PC-9 (cell line): ENCODE results near the gene TASOR2. TPM values are rescaled to one million over a fixed set of nuclear protein-coding genes. Genes with fewer than 3 reads are reported as not detected.

Experiments used
- Bru-seq: library from RNA; stranded (reverse); fragments of 400-500 nt; gene quantifications from one replicate; lab custom pipeline; 2021; lab: Mats Ljungman, UMichigan
- BruChase-seq, 2 experiments: library from RNA; stranded (reverse); fragments of 400-500 nt; gene quantifications; one replicate each; lab custom pipeline; 2021; lab: Mats Ljungman, UMichigan
- BruUV-seq: library from RNA; stranded (reverse); fragments of 400-500 nt; replicated peaks from 2 replicates; lab custom pipeline; 2021; lab: Mats Ljungman, UMichigan
- CTCF ChIA-PET: fragments of 300-600 bp; sonication (Branson Sonifier 250); formaldehyde crosslinking; loops from one replicate; lab custom pipeline; 2022; ENCODE audit warnings: antibody characterized with exemption; lab: Charles Lee
- POLR2A ChIA-PET: fragments of 300-600 bp; sonication (Branson Sonifier 250); formaldehyde crosslinking; loops from one replicate; lab custom pipeline; 2022; ENCODE audit warnings: antibody characterized with exemption; ENCODE audit not compliant: unreplicated experiment; lab: Charles Lee
- DNase-seq, 2 experiments: peaks; one replicate each; pipeline versions ENCODE4 v3.0.0 to v3.0.0-alpha.2; 2015 to 2022; ENCODE audit warnings: mixed read lengths in 1 of 2
- H2AFZ ChIP-seq: fragments of 200-600 bp; sonication (generic); 2 replicates; pipeline ENCODE4 v1.8.1; 2017; ENCODE audit warnings: antibody characterized with exemption
- H3F3A ChIP-seq: fragments of 200-600 bp; sonication (generic); 2 replicates; pipeline ENCODE4 v1.8.1; 2017; ENCODE audit warnings: antibody characterized with exemption, mild to moderate bottlenecking, low read depth; ENCODE audit not compliant: insufficient read depth
- H3K27ac ChIP-seq: fragments of 200-600 bp; sonication (generic); 2 replicates; pipeline ENCODE4 v1.6.1; 2016; ENCODE audit warnings: mixed run types
- H3K27me3 ChIP-seq: fragments of 200-600 bp; sonication (generic); 2 replicates; pipeline ENCODE4 v1.6.1; 2016; ENCODE audit warnings: low read depth, mixed run types; ENCODE audit not compliant: insufficient read depth
- H3K36me3 ChIP-seq: fragments of 200-600 bp; sonication (generic); 2 replicates; pipeline ENCODE4 v1.6.1; 2016; ENCODE audit warnings: low read depth, mixed run types
- H3K4me1 ChIP-seq: fragments of 200-600 bp; sonication (generic); replicated peaks from 2 replicates; pipeline ENCODE4 v1.6.1; 2016; ENCODE audit warnings: mixed run types; ENCODE audit not compliant: insufficient read depth
- H3K4me2 ChIP-seq: fragments of 200-600 bp; sonication (generic); 2 replicates; pipeline ENCODE4 v1.6.1; 2017; ENCODE audit warnings: mixed run types
- H3K4me3 ChIP-seq: fragments of 200-600 bp; sonication (generic); 2 replicates; pipeline ENCODE4 v1.6.1; 2016; ENCODE audit warnings: mixed run types
- H3K79me2 ChIP-seq: fragments of 200-600 bp; sonication (generic); 2 replicates; pipeline ENCODE4 v1.6.1; 2017; ENCODE audit warnings: low read depth, mixed run types
- H3K9me2 ChIP-seq: fragments of 200-600 bp; sonication (generic); 2 replicates; pipeline ENCODE4 v1.8.1; 2017; ENCODE audit warnings: mild to moderate bottlenecking; ENCODE audit not compliant: insufficient read depth
- H3K9me3 ChIP-seq: fragments of 200-600 bp; sonication (generic); 2 replicates; pipeline ENCODE4 v1.8.1; 2016; ENCODE audit warnings: low read depth; ENCODE audit not compliant: insufficient read depth
- H4K20me1 ChIP-seq: fragments of 200-600 bp; sonication (generic); 2 replicates; pipeline ENCODE4 v1.8.1; 2017; ENCODE audit not compliant: insufficient read depth
- CTCF ChIP-seq: fragments of 200-600 bp; sonication (generic); conservative IDR thresholded peaks from 2 replicates; pipeline ENCODE4 v1.6.1; 2017; ENCODE audit warnings: mixed run types, antibody characterized with exemption, mild to moderate bottlenecking, moderate library complexity
- EZH2 ChIP-seq: fragments of 200-600 bp; sonication (generic); IDR thresholded peaks from 2 replicates; pipeline ENCODE4 v1.8.0; 2017; ENCODE audit warnings: antibody characterized with exemption, low read depth
- intact Hi-C: fragments of 100-400 bp; cut with micrococcal nuclease; formaldehyde crosslinking; loops from one replicate; pipeline ENCODE4 v1.10.0; 2022; ENCODE audit not compliant: unreplicated experiment
- long read RNA-seq: library from polyadenylated mRNA; stranded (forward); transcript quantifications from one replicate; pipeline ENCODE4 v2.0.0, GENCODE V29; 2022
- total RNA-seq: library from RNA; stranded (reverse); gene quantifications from 2 replicates; pipeline ENCODE4 v1.2.3, GENCODE V29; 2021

Gene TASOR2, protein sequence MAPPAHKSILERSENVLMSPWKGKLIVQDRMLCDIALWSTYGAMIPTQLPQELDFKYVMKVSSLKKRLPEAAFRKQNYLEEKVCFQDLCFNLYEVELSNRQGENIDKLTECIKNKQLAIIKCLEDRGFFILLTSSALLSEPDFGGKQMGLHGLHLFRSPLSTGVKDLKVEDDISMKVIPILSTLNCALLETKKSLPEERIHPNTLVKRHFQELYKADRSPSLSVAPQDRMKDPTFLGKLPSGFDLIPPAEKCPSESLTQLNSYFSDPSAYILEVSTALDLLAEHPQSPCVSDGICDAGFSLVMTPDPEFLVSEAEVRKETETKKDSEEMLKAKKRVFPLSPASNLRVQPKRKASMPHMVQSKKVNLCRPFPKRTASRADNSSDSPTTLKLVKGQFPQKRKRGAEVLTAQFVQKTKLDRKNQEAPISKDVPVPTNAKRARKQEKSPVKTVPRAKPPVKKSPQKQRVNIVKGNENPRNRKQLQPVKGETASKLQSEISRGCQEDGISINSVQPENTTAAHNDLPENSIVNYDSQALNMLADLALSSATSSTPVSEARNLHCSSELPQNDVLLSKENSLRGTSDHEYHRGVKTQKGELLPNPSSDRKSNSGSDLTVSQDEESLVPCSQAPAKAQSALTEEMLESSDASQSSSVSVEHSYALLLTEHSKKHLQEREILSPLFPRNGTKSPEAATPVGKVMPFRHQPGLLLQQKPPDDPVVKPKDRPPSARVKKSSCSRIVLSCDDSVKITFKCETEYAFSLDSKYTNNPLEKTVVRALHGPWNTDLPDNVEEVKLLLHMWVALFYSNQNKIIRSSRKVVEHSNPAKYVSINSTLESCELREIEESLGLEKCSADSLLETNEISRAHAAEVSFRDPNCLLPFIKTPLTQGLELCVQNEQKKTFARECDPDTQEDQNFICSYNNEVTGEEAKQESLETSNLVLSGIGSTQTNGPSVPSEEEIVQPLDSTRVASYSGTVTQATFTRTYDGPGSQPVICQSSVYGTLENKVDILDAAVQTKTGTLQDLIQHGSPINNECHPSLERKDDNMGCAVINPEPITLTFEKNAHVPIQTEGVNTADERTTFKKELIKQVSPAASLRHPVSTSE (N-terminal part only)
- total RNA-seq (41.8 and 60.7 TPM in 2 replicates), Bru-seq, nascent RNA (percentile 86 among the genes with signal in this experiment), BruChase-seq, experiment 1, labeled RNA remaining after a 2-hour chase (percentile 94 among the genes with signal in this experiment), BruChase-seq, experiment 2, labeled RNA remaining after a 6-hour chase (percentile 92 among the genes with signal in this experiment)
- long read RNA-seq, partial matches to known transcripts, result 5 of 11 reads
- long read RNA-seq, other reads (novel, unspliced or antisense), result 6 of 11 reads

DNA sequence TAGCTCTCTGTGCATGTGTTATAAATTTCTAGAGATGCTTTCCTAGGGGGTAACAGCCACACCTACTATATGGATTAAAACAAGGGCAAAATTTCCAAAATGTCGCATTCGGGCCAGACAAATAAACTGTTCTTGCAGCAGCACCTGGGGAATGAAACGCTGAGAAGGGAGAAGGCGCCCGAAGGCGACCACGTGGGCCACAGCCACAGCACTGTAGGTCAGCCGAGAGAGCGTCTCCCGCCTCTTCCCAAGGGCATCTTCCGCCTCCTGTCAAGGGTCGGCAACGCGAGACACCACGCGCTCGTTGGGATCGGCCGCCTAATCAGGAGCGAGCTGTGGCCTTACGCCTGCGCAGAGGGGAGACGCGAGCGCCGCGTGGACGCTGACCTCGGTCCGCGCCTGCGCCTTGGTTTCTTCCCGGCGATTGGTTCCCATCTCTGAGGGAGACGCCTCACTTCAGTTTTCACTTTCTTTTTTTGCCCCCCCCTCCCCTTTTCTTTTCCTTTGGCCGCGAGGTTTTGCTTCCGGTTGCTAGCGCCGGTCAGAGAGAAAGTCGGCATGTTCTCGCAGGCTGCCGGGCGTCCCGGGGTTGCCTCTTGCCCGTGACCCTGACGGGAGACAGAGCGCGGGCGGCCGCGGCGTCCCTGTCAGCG lies at the start of gene TASOR2:
Gene TASOR2, plus strand, starts transcription at position 521 of the 653 bp plus-strand sequence. CDS start 35,805 bp downstream, outside the sequence.
- Histone ChIP-seq H3K9me2 (no peaks in the 10 kb centered on the region; the same call in 1 of the 2 replicates), H2AFZ (peak within 1 kb of the TSS; percentile 83), H3K79me2 (peaks cover 46% of the 10 kb centered on the region), H3F3A (peaks cover 3% of the 10 kb centered on the region; the same call in 1 of the 2 replicates), H3K4me3 (peak within 1 kb of the TSS; percentile 92), H3K27ac (peak within 1 kb of the TSS; percentile 53), H3K4me2 (peak within 1 kb of the TSS; percentile 87), H3K9me3 (peaks cover 4% of the 10 kb centered on the region; the same call in 1 of the 2 replicates), H3K27me3 (no peaks in the 10 kb centered on the region), H4K20me1 (peaks cover 11% of the 10 kb centered on the region), H3K4me1 (no peaks in the 10 kb centered on the region; the same call in 1 of the 2 replicates), H3K36me3 (no peaks in the 10 kb centered on the region)
- peak; percentile 85 to 97 for DNase-seq
- POLR2A ChIA-PET, result interaction anchor here (0.6 to 0.8 kb wide), 3 partner anchors 9 to 222 kb away, joined by 3 to 4 read pairs (median 4); no protein-coding TSS in a partner anchor
- intact Hi-C loops, result loop anchor here (2.0 to 10.0 kb wide), 2 partner anchors 190 to 236 kb away; no protein-coding TSS in a partner anchor
- BruUV-seq, result TSS peak; percentile 82
- CTCF ChIA-PET, result interaction anchor here (0.6 kb wide), 1 partner anchor 1841 kb away, joined by 3 read pairs; no protein-coding TSS in a partner anchor
- TF ChIP-seq CTCF, result no peak
- TF ChIP-seq EZH2, result no peak

GRCh38 chr10:5634918-5635317 lies 49.7 kb upstream of the TASOR2 start:
- H3K9me2 ChIP-seq, result no peaks in the 10 kb centered on the region
- no peaks in the 10 kb centered on the region for H3K36me3 ChIP-seq
- BruUV-seq, result no TSS peak
- no peak overlapping the region for H2AFZ ChIP-seq
- ChIA-PET POLR2A (no interaction called here), CTCF (no interaction called here)
- TF ChIP-seq EZH2 (no peak), CTCF (no peak)
- no peak overlapping the region for H3K27ac ChIP-seq
- H3K4me1 ChIP-seq, result peaks cover 14% of the 10 kb centered on the region; the same call in 1 of the 2 replicates
- H3K4me2 ChIP-seq, result no peak overlapping the region
- no peak for DNase-seq
- H3K27me3 ChIP-seq, result no peaks in the 10 kb centered on the region
- H4K20me1 ChIP-seq, result no peaks in the 10 kb centered on the region
- intact Hi-C loops, result no loop called here
- peaks cover 6% of the 10 kb centered on the region; the same call in 1 of the 2 replicates for H3F3A ChIP-seq
- H3K4me3 ChIP-seq, result no peak overlapping the region
- no peaks in the 10 kb centered on the region for H3K79me2 ChIP-seq
- H3K9me3 ChIP-seq, result no peaks in the 10 kb centered on the region
